IMR-90 (cell line): ENCODE results near the gene COG3. TPM values are rescaled to one million over a fixed set of nuclear protein-coding genes. Genes with fewer than 3 reads are reported as not detected.

Experiments
- ATAC-seq: fragments of 200-7000 bp; cut with Tn5 transposase; 2 replicates; pipeline ENCODE4 v1.9.1; 2020; ENCODE audit warnings: low read depth, mild to moderate bottlenecking, moderate library complexity
- BruUV-seq: library from RNA; stranded (reverse); fragments of 400-500 nt; replicated peaks from 2 replicates; lab custom pipeline; 2021; lab: Mats Ljungman, UMichigan
- CTCF ChIA-PET: fragments of 300-600 bp; formaldehyde crosslinking; extraction: SDS; loops from one replicate; lab custom pipeline; 2021; ENCODE audit warnings: antibody characterized with exemption; lab: Yijun Ruan, JAX
- POLR2A ChIA-PET: fragments of 300-600 bp; sonication (Branson Sonifier 250); formaldehyde crosslinking; loops from one replicate; lab custom pipeline; 2022; ENCODE audit warnings: antibody characterized with exemption; ENCODE audit not compliant: unreplicated experiment; lab: Charles Lee
- DNase-seq: peaks from one replicate; pipeline ENCODE4 v3.0.0; 2013
- H2AFZ ChIP-seq: replicated peaks from 2 replicates; pipeline ENCODE3; 2013; ENCODE audit warnings: low read length, mild to moderate bottlenecking; ENCODE audit not compliant: poor library complexity
- H2AK5ac ChIP-seq: 2 replicates; pipeline ENCODE4 v1.6.1; 2013; ENCODE audit warnings: low read depth, low read length, inconsistent platforms
- H2AK9ac ChIP-seq: replicated peaks from 2 replicates; pipeline ENCODE3; 2013; ENCODE audit warnings: mild to moderate bottlenecking, low read depth, low read length, moderate library complexity; ENCODE audit not compliant: poor library complexity
- H2BK120ac ChIP-seq: 2 replicates; pipeline ENCODE4 v1.6.1; 2013; ENCODE audit warnings: low read depth, low read length, inconsistent platforms
- H2BK15ac ChIP-seq: 3 replicates; pipeline ENCODE4 v1.6.1; 2013; ENCODE audit warnings: low read depth, low read length, inconsistent platforms
- H2BK20ac ChIP-seq: 2 replicates; pipeline ENCODE4 v1.6.1; 2013; ENCODE audit warnings: low read depth, mild to moderate bottlenecking, inconsistent platforms, low read length, moderate library complexity
- H2BK5ac ChIP-seq: 2 replicates; pipeline ENCODE4 v1.6.1; 2013; ENCODE audit warnings: mild to moderate bottlenecking, low read depth, low read length, inconsistent platforms; ENCODE audit not compliant: poor library complexity, severe bottlenecking
- H3K14ac ChIP-seq: replicated peaks from 2 replicates; pipeline ENCODE4 v1.6.1; 2013; ENCODE audit warnings: low read depth, low read length, inconsistent platforms
- H3K18ac ChIP-seq: 2 replicates; pipeline ENCODE4 v1.6.1; 2013; ENCODE audit warnings: low read depth, low read length, control low read depth
- H3K23ac ChIP-seq: 2 replicates; pipeline ENCODE4 v1.6.1; 2013; ENCODE audit warnings: low read depth, low read length, inconsistent platforms
- H3K27ac ChIP-seq: 2 replicates; pipeline ENCODE4 v1.5.1; 2013; ENCODE audit warnings: mild to moderate bottlenecking, control low read depth, low read length; ENCODE audit not compliant: insufficient read depth
- H3K27me3 ChIP-seq: 2 replicates; pipeline ENCODE4 v1.6.1; 2013; ENCODE audit warnings: low read length; ENCODE audit not compliant: control insufficient read depth, insufficient read depth
- H3K36me3 ChIP-seq: 2 replicates; pipeline ENCODE4 v1.6.1; 2013; ENCODE audit warnings: low read length, mixed read lengths; ENCODE audit not compliant: control insufficient read depth, insufficient read depth
- H3K4ac ChIP-seq: 2 replicates; pipeline ENCODE4 v1.6.1; 2013; ENCODE audit warnings: low read depth, low read length, inconsistent platforms
- H3K4me1 ChIP-seq: 2 replicates; pipeline ENCODE4 v1.6.1; 2013; ENCODE audit warnings: low read length, mixed read lengths; ENCODE audit not compliant: control insufficient read depth, insufficient read depth
- H3K4me2 ChIP-seq: 2 replicates; pipeline ENCODE4 v1.6.1; 2013; ENCODE audit warnings: low read depth, mild to moderate bottlenecking, control low read depth, low read length, moderate library complexity
- H3K4me3 ChIP-seq: 2 replicates; pipeline ENCODE4 v1.5.1; 2013; ENCODE audit warnings: low read depth, mild to moderate bottlenecking, control low read depth, low read length, moderate library complexity; ENCODE audit not compliant: insufficient read depth
- H3K56ac ChIP-seq: 2 replicates; pipeline ENCODE4 v1.6.1; 2013; ENCODE audit warnings: low read length, inconsistent platforms; ENCODE audit not compliant: insufficient read depth; ENCODE audit errors: extremely low read depth
- H3K79me1 ChIP-seq, 2 experiments: 2 replicates each; pipeline ENCODE4 v1.6.1; 2013; ENCODE audit warnings: low read length in 2 of 2, inconsistent platforms in 1 of 2, low read depth in 1 of 2
- H3K9ac ChIP-seq: 2 replicates; pipeline ENCODE4 v1.6.1; 2013; ENCODE audit warnings: low read depth, low read length, control low read depth
- H3K9me1 ChIP-seq: 2 replicates; pipeline ENCODE4 v1.6.1; 2013; ENCODE audit warnings: low read length, inconsistent platforms; ENCODE audit not compliant: insufficient read depth
- H3K9me3 ChIP-seq: 2 replicates; pipeline ENCODE4 v1.6.1; 2013; ENCODE audit warnings: low read length; ENCODE audit not compliant: control insufficient read depth, insufficient read depth
- H4K20me1 ChIP-seq: 2 replicates; pipeline ENCODE4 v1.6.1; 2013; ENCODE audit warnings: low read length, inconsistent platforms; ENCODE audit not compliant: insufficient read depth
- H4K5ac ChIP-seq: 2 replicates; pipeline ENCODE4 v1.6.1; 2013; ENCODE audit warnings: mild to moderate bottlenecking, low read depth, low read length, control low read depth
- H4K8ac ChIP-seq, 2 experiments: 2 replicates each; pipeline ENCODE4 v1.6.1; 2013; ENCODE audit warnings: low read depth in 2 of 2, low read length in 2 of 2, control low read depth in 1 of 2, inconsistent platforms in 1 of 2
- H4K91ac ChIP-seq: 2 replicates; pipeline ENCODE4 v1.6.1; 2013; ENCODE audit warnings: low read depth, low read length, inconsistent platforms; ENCODE audit not compliant: insufficient read depth
- BHLHE40 ChIP-seq: fragments of 150-350 bp; IDR thresholded peaks from 2 replicates; pipeline ENCODE4 v1.6.1; 2016; ENCODE audit warnings: mild to moderate bottlenecking, low read depth, low read length
- CTCF ChIP-seq: conservative IDR thresholded peaks from 2 replicates; pipeline ENCODE4 v1.5.1; 2012; ENCODE audit warnings: mild to moderate bottlenecking, low read depth, low read length, improper control_type of control experiment
- FOS ChIP-seq: fragments of 150-350 bp; IDR thresholded peaks from 2 replicates; pipeline ENCODE4 v1.6.1; 2016; ENCODE audit warnings: low read depth, low read length
- MAZ ChIP-seq: IDR thresholded peaks from 2 replicates; pipeline ENCODE4 v1.6.1; 2012; ENCODE audit warnings: low read depth, mild to moderate bottlenecking, low read length, improper control_type of control experiment, moderate library complexity, borderline replicate concordance
- MXI1 ChIP-seq: IDR thresholded peaks from 2 replicates; pipeline ENCODE4 v1.6.1; 2012; ENCODE audit warnings: low read depth, mild to moderate bottlenecking, low read length, moderate library complexity, borderline replicate concordance
- NFE2L2 ChIP-seq: fragments of 150-350 bp; IDR thresholded peaks from 2 replicates; pipeline ENCODE4 v1.6.1; 2016; ENCODE audit warnings: low read depth, mild to moderate bottlenecking, low read length
- POLR2A ChIP-seq: IDR thresholded peaks from 2 replicates; pipeline ENCODE4 v1.6.1; 2012; ENCODE audit warnings: mild to moderate bottlenecking, low read depth, low read length
- RAD21 ChIP-seq: IDR thresholded peaks from 2 replicates; pipeline ENCODE4 v1.6.1; 2012; ENCODE audit warnings: low read length, improper control_type of control experiment
- RFX5 ChIP-seq: IDR thresholded peaks from 2 replicates; pipeline ENCODE4 v1.8.0; 2012; ENCODE audit warnings: low read depth, mild to moderate bottlenecking, low read length, moderate library complexity
- SMC3 ChIP-seq: fragments of 150-350 bp; IDR thresholded peaks from 2 replicates; pipeline ENCODE4 v1.6.1; 2016; ENCODE audit warnings: low read depth, mild to moderate bottlenecking, antibody characterized with exemption, low read length, moderate library complexity
- WGBS, 2 experiments: methylation state at CpG; one replicate each; pipeline versions ENCODE4 v1.1.5 to v1.1.7; 2013; ENCODE audit warnings: missing lambda C conversion rate in 2 of 2; ENCODE audit not compliant: insufficient read length in 1 of 2; ENCODE audit errors: extremely low coverage in 2 of 2; 5-methylcytosine and 5-hydroxymethylcytosine counted together
- dilution Hi-C: fragments of 300-500 bp; cut with HindIII; formaldehyde crosslinking; loops from one replicate; pipeline ENCODE4 v1.14.3; 2018; ENCODE audit warnings: low sequenced_read_pairs; ENCODE audit not compliant: unreplicated experiment
- in situ Hi-C: fragments of 300-500 bp; cut with MboI; formaldehyde crosslinking; loops from 3 replicates; pipeline ENCODE4 v1.14.3; 2019; ENCODE audit warnings: low sequenced_read_pairs, inconsistent platforms, mixed read lengths
- intact Hi-C: fragments of 100-400 bp; cut with micrococcal nuclease; formaldehyde crosslinking; loops from 2 replicates; pipeline ENCODE4 v1.10.0; 2022
- polyA plus RNA-seq, 3 experiments: library from polyadenylated mRNA; depleted of rRNA; stranded (reverse); fragments of >200 nt; gene quantifications; 2 replicates each; pipeline ENCODE4 v1.2.3, GENCODE V29; 2012; ENCODE audit warnings: low replicate concordance in 1 of 3
- total RNA-seq: library from RNA; depleted of rRNA; stranded (reverse); fragments of >200 nt; gene quantifications from 2 replicates; pipeline ENCODE4 v1.2.3, GENCODE V29; 2012
- TF ChIP-seq, protein P1 (sequence below): fragments of 150-350 bp; IDR thresholded peaks from 2 replicates; pipeline ENCODE4 v1.6.1; 2017; ENCODE audit warnings: mild to moderate bottlenecking, antibody characterized with exemption, low read length, low read depth

Gene COG3
- total and polyA plus RNA-seq, 2 of the 4 experiments (the other 2 are of a cell fraction) = 21.7 to 31.9 TPM

DNA sequence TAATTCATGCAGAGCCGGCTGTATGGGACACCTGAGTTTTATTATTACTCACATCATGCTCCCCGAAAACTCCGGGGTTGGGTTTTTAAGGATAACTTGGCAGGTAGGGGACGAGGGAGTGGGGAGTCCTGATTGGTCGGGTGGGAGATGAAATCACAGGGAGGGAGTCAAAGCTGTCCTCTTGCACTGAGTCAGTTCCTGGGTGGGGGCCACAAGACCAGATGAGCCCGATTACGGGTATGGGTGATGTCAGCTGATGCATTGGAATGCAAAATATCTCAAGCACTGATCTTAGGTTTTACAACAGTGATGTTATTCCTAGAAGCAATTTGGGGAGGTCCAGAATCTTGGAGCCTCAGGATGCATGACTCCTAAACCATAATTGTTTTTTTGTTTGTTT, 18.6 kb upstream of the COG3 start:
- Histone ChIP-seq H3K56ac (no peak overlapping the region), H4K8ac (no peak overlapping the region), H3K18ac (no peak overlapping the region), H2AFZ (no peak overlapping the region), H3K4me2 (no peak overlapping the region), H2AK9ac (no peak overlapping the region), H3K36me3 (no peaks in the 10 kb centered on the region), H2BK15ac (no peak overlapping the region), H3K79me1 (no peaks in the 10 kb centered on the region), H4K91ac (no peak overlapping the region), H3K27me3 (peaks cover 10% of the 10 kb centered on the region), H3K4me3 (no peak overlapping the region), H3K9me1 (no peaks in the 10 kb centered on the region), H2BK120ac (no peak overlapping the region), H3K23ac (no peak overlapping the region), H3K4ac (no peak overlapping the region), H3K4me1 (0 out of 2 replicates have a peak, but pooled peaks cover 2% of the 10 kb centered on the region), H4K20me1 (no peaks in the 10 kb centered on the region), H2AK5ac (no peak overlapping the region), H3K27ac (no peak overlapping the region), H2BK20ac (no peak overlapping the region), H3K9ac (no peak overlapping the region), H3K9me3 (no peaks in the 10 kb centered on the region), H4K5ac (no peak overlapping the region), H2BK5ac (no peak overlapping the region), H3K14ac (no peak overlapping the region)
- TF ChIP-seq POLR2A (no peak), MXI1 (no peak), SMC3 (no peak), BHLHE40 (no peak), FOS (no peak), RFX5 (no peak), CTCF (no peak), MAZ (no peak), NFE2L2 (no peak), RAD21 (no peak)
- TF ChIP-seq, protein P1, sequence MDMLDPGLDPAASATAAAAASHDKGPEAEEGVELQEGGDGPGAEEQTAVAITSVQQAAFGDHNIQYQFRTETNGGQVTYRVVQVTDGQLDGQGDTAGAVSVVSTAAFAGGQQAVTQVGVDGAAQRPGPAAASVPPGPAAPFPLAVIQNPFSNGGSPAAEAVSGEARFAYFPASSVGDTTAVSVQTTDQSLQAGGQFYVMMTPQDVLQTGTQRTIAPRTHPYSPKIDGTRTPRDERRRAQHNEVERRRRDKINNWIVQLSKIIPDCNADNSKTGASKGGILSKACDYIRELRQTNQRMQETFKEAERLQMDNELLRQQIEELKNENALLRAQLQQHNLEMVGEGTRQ = no peak; the same call in 1 of the 2 replicates
- intact Hi-C loops (no loop called here), in situ Hi-C loops (no loop called here), dilution Hi-C loops (no loop called here)
- DNase-seq (peak; percentile 51), ATAC-seq (peak; percentile 53)
- CTCF ChIA-PET = no interaction called here
- 67% methylated on average over 2 of the region's 7 CpGs; no CpG with 5 or more reads in 1 of the 2 experiments for WGBS, 2 experiments
- POLR2A ChIA-PET = no interaction called here
- BruUV-seq = no TSS peak
